HS-27A (cell line): ENCODE measurements around the gene IFI6.

Source experiments
- DNase-seq: peaks from one replicate; pipeline ENCODE4 v3.0.0-alpha.2; 2012; ENCODE audit warnings: low read depth, missing footprints

The IFI6 gene

DNA sequence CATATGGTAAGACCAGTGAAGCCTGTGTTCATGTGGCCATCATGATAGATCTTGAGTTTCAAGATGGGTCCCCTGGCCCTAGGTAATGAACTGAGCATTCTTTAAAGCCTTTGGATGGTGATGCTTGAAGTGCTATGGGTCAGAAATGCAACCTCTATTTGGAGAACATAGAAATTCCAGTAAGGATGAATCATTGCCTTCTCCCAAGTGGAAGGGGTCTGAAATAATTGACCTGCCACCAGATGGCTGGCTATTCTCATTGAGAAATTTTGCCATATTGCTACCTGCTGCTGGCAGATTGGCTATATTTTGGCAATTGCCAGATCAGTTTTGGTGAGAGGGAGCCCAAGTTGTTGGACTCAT lies 739 bp upstream of the IFI6 start:
- no peak for DNase-seq

DNA sequence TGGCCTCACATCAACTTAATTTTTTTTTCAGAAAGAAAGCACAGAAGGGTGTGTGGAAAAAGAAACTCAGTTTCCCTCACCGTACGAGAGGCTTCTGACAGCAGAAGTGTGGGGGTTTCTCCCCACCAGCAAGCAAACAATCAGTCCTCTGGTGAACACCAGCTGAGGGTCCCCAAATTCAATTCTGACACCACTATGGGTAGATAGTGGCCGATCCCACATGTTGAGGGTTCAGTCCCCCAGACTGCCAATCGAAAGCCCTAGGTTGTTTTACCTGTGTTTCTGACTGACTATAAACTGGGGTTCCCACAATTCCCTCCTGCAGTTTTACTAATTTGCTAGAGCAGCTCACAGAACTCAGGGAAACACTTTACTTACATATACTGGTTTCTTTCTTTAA lies 2.1 kb downstream of the IFI6 start:
- DNase-seq, result no peak

DNA sequence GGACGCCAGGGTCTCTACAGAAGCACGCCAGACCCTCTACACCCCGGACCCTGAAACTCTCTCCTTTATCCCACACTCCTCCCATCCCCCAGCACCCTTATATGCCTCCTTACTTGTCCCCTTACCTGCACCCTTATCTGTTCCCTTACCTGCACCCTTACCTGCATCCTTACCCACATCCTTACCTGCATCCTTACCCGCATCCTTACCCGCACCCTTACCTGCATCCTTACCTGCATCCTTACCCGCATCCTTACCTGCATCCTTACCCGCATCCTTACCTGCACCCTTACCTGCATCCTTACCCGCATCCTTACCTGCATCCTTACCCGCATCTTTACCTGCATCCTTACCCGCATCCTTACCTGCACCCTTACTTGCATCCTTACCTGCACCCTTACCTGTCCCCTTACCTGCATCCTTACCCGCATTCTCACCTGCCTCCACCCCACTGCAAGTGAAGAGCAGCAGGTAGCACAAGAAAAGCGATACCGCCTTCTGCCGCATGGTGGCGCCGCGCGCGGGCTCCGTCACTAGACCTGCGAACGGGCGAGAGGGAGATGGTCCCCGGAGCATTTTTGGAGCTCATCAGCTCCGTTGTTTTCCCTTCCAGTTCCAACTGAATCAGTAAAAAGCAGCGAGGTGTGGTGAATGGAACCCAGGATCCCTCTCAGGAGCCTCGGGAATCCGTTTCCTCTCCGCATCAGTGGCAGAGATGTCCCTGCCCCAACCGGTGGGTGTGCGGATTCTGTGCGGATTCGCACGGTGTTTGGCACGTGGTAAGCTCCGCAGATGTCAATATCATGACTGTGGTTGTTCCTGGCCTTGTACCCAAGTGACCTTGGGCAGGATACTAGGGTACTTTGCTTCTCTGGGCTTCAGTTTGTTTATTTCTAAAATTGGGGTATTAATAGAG lies 2.9 kb downstream of the IFI6 start:
- no peak for DNase-seq

DNA sequence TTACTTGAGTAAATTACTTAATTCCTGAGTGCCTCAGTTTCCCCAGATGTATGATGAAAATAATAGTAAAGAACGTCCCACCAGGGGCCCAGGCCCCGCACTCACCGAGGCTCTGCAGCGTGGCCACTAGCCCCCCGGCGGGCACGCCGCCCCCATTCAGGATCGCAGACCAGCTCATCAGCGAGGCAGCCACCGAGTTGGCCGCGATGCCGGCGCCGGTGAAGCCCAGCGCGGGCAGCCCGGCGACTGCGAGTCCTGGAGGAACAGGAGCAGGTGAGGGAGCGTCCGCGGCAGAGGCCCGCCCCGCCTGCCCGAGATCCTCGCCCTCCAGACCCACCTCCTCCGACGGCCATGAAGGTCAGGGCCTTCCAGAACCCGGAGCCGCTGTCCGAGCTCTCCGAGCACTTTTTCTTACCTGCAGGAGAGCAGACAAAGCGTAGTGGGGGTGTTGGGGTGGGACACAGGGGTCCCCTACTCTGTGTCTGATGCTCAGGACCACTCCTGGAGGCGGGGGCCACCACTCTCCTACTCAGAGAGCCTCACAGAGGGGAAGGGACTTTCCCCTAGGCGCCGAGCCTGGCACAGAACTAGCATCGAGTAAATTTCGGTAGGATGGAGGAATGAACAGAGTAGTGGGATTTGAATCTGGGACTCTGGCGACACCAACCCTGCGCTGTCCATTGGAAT lies 3.7 kb downstream of the IFI6 start:
- no peak for DNase-seq

DNA sequence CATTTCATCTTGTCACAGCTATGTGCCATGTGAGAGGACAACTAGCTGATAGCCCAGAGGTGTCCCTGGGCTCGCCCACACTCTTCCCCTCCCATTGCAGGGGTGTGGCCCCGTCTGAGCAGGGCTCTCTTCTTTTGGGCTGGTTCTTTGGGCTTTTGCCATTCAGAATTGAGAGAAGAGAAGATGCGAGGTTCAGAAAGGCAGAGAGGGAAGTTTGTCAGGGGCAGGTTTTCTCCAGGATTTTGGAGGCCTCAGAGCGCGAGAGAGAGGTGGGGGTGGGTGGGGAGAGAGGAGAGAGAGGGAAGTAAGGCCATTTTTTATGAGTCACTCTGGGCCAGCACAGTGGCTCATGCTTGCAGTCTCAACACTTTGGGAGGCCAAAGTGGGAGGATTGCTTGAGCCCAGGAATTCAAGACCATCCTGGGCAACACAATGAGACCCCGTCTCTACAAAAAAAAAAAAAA lies 5.2 kb downstream of the IFI6 start:
- DNase-seq, result no peak

DNA sequence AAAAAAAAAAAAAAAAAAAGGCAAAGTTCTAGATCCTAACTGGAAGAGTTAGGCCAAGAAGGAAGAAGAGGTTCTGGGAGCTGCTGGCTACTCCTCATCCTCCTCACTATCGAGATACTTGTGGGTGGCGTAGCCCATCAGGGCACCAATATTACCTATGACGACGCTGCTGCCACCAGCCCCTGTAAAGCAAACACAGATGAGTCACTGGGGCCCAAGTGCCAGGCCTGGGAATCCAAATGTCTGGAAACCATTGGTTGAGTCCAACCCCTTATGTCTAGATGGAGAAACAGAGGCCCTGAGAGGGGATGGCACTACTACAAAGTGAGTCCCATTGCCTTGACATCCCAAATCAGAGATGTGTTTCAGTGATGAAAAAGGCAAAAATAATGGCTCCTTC lies 5.7 kb downstream of the IFI6 start:
- no peak for DNase-seq

DNA sequence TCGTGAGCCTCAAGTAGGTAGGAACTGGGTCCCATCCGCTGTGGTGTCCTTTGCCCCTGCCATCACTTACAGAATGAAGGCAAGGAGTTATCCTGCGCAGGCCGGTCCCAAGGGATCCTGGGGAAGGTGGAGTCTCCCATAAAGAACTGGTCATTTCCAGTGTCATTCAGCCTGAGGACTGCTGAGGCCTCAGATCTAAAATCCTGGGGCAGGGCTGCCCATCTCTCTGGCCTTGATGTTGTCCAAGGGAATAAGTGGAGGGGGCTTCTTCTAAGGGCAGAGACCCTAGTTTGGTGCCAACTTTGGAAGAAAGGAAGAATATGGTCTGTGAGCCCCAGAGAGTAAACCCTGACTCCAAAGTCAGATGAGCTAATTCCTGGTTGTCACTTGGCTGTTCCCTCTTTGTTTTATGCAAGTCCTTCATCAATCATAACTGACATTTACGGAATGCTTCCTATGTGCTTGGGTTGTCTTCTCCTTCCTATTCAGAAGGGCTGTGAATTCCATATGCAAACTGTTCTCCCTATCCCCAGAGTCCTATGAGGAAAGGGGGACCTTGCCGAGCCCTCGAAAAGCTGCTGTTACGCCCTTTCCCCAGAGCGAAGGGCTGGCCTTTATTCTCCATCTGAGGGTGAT lies 6.9 kb downstream of the IFI6 start:
- DNase-seq, result no peak

DNA sequence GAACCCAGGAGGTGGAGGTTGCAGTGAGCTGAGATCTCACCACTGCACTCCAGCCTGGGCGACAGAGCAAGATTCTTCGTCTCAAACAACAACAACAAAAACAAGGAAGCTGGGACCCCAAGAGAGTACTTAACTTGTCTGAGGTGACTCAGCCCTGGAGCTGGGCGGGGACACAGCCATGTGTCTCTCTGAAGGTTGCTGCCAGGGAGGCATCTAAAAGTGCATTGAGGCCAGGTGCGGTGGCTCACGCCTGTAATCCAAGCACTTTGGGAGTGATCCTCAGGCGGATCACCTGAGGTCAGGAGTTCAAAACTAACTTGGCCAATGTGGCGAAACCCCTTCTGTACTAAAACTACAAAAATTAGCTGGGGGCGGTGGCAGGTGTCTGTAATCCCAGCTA lies 7.7 kb downstream of the IFI6 start:
- DNase-seq, result no peak

DNA sequence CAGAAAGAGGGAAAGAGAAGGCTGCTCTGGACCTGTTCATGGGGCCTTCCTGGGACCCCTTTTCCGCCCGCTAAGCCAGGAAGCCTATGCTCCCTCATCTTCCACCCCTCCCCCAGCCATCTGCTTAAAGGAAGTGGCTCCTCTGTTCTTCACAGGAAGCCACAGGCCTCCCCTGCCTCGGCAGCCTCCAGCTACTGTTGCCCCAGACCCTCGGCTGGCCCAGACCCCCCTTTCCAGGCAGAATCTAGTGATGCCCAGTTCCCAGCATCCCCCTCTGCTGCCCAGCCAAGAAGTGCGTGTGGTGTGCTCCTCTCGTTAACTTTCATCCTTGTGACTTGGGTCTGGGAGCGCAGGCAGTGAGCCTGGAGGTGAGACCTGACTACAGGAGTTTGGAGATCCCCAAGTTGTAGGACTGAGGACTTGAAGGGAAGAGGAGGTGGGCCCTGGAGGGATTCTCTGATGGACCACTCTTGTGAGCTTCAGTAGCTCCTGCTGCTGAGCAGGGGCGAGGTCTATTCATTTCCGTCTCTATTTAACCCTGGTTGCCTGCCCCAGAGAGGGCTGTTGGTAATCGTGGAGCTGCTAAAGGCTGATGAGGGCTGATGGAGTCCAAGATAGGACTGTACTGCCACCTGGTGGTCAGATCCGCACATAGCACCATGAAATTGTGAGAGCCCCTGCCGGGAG lies 9.1 kb downstream of the IFI6 start:
- peak; percentile 74 for DNase-seq

DNA sequence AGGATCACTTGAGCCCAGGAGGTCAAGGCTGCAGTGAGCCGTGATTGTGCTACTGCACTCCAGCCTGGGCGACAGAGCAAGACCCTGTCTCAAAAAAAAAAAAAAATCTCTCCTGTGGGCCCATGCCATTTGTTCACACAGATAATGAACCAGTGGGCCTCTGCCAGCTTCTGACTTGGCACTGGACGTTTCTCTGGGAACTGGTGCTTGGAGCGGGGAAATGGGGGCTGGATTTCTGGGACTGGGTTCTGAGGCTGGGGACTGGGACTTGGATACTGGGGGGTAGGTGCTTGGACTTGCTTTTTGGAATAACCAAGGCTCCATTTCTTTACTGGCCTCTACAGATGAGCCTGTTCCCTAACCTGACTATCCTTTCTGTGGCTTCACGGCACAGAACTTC lies 9.7 kb downstream of the IFI6 start:
- no peak for DNase-seq

DNA sequence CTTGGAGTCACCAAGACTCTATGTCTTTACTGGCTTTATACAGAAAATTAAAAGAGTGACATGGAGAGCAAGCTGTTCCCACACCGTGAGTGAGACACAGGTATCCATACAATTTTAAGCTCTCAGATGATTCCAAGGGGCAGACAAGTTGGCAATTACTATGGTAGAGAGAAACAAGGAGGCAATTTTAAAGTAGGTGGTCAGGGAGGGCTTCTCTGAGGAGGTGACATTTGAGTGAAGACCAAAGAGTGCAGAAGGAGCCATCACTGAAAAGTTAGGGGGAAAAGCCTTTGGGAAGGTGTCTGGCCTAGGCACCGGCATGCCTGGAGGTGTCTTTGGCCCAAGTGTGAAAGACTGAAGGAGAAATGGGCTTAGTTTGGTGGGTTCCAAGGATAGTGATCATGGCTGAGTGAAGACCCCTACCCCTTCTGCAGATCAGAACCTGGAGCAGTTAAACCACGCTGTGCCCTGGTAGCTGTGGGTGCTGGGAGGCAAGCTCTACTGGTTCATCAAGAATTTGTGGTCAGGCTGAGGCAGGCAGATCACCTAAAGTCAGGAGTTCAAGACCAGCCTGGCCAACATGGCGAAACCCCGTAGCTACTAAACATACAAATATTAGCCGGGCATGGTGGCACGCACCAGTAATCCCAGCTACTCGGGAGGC lies 10.4 kb downstream of the IFI6 start:
- no peak for DNase-seq

DNA sequence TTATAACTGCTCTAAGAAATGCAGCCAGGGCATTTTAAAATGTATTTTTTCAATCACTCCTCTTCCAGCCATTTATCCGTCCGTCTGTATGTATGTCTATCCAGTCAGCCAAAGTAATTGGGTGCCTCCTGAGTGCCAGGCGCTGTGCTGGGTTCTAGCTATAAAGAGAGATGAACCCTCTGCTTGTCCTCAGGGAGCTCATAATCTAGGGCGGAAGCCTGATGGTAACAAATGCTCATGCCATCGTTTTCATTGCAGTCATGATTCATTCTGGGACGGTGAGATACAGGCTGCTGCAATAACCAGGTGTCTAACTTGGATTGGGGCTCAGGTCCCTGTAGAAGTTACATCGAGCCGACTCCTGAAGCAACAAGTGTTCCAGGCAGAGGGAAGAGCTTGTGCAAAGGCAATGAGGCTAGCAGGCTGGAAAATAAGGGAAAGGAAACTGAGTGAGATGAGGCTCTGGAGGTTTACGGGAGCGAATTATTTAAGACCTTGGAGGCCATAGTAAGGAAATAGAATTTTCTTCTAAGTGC lies 11.6 kb downstream of the IFI6 start:
- DNase-seq, result no peak

DNA sequence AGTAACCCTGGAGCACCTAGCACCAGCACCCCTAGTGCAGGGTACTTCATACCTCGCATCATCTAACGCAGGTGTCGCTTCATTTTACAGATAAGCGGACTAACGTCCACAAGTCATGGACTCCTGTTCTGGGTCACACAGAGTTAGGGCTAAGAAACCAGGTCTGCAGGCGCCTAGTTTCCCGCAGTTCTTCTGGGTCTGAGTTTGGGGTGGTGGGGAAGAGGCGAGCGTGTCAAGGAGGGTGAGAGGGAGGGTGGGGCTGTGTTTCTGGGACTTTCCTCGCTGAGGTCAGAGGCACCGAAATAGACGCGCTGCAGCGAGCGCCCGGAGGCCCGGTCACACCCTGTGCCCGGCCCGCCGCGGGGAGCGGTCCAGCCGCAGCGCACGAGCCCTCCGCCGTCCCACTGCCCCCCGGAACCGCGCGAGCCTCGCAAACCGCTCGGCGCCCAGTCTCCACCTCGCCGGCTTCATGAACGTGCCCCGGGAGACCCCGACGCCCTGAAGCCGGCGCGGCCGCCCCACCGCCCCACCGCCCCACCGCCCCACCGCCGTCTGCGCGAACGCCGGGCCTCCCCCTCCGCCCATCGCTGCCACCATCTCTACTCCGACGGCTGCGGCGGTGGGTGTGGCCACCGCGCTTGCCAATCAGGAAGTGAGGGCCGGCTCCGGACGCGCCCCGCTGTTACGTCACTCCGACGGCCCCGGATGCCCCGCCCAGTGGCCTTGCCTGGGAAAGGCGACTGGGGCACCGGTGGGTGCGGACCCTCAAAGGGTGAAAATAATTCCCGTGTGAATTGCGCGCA lies 12.3 kb downstream of the IFI6 start:
- DNase-seq, result no peak

DNA sequence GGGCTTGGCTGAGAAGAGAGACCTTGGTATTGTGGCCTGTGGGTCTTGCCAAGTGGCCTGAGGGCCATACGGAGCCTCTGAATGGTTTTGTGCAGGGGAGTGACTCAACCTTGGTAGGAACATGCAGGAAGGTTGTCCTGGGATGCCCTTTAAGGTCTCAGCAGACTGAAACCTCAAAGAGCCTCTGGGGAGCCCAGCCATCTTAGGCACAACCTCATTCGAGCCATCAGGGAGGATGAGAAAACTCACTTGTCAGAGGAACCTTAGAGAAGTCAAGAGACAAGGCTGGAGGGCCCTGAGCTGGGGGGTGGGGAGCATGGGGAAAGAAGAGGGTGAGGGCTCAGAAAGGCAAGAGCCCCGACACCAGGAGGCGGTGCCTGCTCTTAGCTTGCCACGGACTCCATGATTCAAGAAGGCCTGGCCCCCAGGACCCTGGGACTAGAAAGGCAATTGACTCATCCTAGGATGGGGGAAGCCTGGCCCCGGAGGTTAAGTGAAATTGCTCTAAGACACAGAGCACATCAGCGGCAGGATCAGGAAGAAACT lies 13.0 kb downstream of the IFI6 start:
- no peak for DNase-seq

DNA sequence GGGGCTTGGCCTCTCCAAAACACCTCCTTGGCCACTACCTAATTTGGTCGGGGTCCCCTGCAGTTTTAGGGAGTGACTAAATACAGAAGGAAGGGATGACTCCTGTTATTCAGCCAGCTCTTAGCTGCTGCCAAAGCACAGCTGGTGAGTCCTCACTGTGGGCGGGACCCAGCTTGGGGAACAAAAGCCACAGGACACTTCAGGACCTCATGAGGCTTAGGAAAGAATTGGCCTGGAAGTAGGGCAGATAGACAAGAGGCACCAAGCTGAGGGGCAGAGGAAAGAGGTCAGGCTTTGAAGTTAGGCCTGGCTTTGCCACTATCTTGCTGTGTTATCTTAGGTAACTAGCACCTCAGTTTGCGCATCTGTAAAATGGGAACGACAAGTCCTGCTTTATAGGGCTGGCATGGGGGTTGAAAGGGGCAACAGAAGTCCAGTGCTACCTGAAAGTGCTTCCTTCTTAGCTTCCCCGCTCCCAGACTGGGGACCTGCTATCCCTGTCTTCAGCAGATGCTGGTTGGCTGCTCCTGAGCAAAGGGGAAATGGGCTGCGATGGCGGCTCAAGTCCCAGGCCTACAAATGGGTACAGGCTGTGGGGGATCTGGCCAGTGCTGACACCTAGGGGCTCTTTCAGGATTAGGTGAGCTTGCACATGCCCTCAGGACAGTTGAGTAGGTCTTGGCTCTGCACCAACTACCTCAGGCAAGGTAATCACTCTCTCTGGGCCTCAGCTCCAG lies 15.7 kb downstream of the IFI6 start:
- no peak for DNase-seq

DNA sequence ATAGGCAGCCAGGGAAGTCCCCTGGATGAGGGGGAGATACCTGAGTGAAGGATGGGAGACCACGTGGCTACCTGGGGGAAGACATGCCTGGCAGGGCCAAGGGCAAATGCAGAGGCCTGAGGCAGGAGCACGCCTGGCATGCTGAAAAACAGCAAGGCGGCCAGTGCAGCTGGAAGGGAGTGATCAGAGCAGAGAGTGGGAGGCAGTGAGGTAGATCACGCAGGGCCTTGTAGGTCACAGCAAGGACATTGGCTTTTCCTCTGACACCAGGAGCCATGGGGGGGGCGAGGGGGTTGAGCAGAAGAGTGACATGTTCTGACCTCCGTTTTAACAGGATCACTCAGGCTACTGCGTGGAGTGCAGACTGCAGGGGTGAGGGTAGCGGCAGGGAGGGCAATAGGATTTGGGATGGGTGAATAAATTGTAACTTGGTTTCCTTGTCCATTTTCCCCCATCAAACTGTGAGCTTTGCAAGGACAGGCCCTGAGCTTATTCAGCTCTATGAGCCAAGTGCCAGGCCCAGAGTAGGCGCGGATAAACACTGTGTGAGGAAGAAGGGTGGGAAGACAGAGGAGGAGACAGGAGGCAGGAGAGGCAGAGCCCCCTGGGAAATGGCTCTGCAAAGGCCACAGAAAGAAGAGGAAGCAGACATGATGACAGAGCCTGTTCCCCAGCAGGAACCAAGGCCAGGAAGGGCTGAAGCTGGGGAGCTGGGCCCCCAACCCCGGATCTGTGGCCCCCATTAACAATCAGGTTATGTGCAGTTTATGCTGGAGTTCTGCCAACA lies 16.6 kb downstream of the IFI6 start:
- DNase-seq, result no peak

DNA sequence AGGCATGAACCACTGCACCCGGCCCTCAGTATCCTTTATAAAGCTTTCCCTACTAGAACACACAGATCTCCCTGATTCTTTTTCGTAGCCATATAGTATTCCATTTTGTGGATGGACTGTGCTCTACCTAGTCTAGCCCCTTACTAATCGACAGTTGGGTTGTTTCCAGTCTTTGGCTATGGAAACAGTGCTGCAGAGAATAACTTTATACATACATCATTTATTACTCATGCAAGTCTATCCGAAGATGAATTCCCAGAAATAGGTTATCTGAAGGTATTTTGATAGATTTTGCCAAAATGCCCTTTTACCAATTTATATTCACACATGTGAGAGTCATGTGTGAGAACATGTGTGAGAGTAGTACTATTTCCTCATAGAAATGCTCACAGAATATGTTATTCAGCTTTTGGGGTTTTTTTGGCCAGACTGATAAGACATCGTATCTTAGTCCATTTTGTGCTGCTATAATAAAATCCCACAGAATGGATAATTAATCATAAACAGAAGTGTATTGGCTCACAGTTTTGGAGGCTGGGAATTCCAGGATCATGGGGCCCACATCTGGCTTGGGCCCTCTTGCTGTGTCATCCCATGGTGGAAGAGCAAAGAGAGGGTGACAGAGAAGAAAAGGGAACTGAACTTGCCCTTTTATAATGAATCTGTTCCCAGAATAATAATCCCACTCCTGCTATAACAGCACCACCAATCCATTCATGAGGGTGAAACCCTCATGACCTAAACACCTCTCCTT lies 19.7 kb downstream of the IFI6 start:
- DNase-seq, result no peak

DNA sequence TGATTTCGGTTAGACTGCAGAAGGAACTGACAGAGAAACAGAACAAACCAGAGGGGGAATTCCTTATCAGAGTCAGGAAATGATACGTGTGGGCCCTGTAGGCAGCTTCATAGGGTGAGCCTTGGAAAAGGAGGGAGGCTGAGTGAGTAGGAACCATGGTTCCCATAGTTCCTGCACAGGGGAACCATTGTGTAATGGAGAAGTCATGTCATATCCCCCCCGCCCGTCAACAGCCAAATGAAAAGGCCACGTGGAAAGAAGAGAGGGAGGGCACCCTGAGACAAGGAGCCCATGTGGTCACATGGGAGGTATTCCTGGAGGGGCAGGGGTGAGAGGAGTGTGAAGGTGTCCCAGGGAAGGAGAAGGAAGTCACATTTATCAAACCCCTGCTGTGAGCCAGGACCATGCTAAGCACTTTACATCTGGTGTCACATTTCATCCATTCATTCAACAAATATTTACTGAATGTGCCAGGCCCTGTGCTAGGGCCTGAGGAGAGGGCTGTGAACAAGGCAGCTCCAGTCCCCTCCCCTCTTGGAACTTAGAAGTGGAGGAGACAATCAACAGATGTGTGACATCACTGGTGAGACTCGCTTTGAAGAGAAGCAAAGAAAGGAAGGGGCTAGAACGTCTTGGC lies 21.3 kb downstream of the IFI6 start:
- peak; percentile 45 for DNase-seq
